ENCODE measurements around the gene COX10.
"Not testable (repeated sequence)": the region's sequence is repeated elsewhere in the genome, so short reads cannot be mapped to it uniquely, and the experiment has no call there.

GRCh38 chr17:14167831-14168230 is 98.5 kb downstream of the COX10 start:
- TF ChIP-seq CTCF (conservative IDR thresholded peaks at IDR 0.05 in 1 of 2, IDR thresholded peaks at IDR 0.05 in 1 of 2; ENCODE audit: extremely low read depth in 1 of 2, insufficient read depth in 1 of 2, low read depth in 1 of 2, low read length in 2 of 2); EZH2 (IDR thresholded peaks at IDR 0.05; ENCODE audit: borderline replicate concordance, low read length): not testable (repeated sequence)
